HG03469 (cell line): ENCODE measurements around the gene FAM13B.
"Not testable (repeated sequence)": the region's sequence is repeated elsewhere in the genome, so short reads cannot be mapped to it uniquely, and the experiment has no call there.

ENCODE experiments used
- ATAC-seq: cut with Tn5 transposase; IDR thresholded peaks from one replicate; pipeline ENCODE4 v1.9.1; 2021; ENCODE audit warnings: mild to moderate bottlenecking, moderate library complexity, moderate number of reproducible peaks; ENCODE audit not compliant: unreplicated experiment

FAM13B gene

DNA sequence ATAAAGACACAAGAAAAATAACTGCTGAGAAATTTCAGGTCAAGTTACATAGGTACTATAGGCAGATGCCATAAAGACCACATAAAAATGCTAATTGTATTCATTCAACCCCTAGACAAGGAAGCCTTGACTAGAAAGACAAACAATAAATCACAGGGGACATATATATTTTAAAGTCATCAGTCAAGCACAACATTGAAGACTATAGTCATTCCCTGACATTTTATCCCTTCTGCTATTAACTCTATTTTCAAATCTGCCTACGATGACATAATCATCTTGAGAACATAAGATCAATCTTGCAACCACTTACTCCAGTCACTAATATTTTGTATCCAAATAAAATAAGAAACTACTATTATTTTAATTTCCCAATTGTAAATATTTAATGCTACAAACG lies 38.3 kb downstream of the FAM13B start:
- ATAC-seq: no peak

DNA sequence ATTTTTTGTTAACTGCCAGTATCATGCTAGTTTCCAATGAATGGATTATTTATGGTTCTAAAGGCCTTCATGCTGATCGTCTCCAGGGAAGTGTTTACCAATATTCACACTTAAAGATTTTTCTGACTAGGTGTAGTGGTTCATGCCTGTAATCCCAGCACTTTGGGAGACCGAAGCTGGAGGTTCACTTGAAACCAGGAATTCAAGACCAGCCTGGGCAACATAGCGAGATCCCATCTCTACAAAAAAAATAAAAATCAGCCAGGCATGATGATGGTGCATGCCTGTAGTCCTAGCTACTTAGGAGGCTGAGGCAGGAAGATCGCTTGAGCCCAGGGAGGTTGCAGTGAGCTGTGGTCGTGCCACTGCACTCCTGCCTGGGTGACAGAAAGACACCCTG lies 43.5 kb downstream of the FAM13B start:
- ATAC-seq: no peak

DNA sequence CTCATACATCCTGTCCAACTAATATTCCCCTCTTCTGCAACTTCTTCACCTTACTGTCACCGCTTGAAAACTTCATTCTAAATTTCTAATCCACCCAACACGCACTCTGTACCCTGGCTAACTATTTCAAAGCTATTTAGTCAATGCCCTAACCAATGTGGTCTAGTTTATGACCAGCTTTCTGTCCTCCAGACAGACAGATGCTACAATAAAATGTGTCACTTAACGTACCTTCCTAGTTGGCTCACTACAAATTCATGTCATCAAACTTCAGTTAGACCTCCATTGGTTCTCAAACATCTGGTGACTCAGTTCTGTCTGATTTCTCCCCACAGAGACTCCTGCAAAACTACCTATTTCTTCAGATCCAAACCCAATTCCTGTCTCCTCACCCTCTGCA lies 57.7 kb downstream of the FAM13B start:
- no peak for ATAC-seq

DNA sequence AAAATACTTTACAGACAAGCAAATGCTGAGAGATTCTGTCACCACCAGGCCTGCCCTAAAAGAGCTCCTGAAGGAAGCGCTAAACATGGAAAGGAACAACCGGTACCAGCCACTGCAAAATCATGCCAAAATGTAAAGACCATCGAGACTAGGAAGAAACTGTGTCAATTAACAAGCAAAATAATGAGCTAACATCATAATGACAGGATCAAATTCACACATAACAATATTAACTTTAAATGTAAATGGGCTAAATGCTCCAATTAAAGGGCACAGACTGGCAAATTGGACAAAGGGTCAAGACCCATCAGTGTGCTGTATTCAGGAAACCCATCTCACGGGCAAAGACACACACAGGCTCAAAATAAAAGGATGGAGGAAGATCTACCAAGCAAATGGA lies 62.5 kb downstream of the FAM13B start:
- not testable (repeated sequence) for ATAC-seq

DNA sequence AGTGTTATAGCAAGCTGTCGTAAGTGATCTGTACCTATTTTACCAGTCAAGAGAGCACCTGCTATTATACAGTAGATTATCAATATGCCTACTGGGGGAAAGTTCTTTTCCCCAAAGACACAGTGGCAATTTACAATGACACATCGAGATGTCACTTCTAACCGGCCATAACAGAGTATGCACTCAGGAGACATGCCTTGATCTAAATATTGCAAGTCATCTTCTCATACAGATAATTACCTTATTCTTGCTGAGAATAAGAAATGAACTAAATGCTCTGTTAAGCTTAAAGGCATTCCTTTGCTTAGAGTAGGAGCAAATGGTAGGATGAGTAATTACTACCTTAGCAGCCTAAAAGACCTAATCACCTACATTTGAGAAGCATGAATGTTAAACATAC lies 72.1 kb downstream of the FAM13B start:
- ATAC-seq: no peak

DNA sequence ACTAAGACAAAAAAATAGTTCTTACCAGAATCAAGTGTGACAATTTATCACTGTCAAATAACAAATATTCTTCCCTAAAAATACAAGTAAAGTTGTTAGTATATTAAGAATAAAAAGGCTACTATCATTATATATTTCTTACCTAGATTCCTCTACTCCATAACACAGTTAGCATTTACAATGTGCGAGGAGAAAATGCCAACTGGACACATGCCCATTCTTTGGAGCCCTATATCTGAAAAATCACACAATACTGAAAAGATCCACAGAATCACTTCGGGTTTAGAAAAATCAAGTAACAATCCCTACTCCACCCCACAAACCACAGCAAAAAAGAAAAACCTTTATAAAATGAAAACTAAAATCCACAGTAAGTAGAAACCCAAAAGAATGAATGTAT lies 72.7 kb downstream of the FAM13B start:
- no peak for ATAC-seq

DNA sequence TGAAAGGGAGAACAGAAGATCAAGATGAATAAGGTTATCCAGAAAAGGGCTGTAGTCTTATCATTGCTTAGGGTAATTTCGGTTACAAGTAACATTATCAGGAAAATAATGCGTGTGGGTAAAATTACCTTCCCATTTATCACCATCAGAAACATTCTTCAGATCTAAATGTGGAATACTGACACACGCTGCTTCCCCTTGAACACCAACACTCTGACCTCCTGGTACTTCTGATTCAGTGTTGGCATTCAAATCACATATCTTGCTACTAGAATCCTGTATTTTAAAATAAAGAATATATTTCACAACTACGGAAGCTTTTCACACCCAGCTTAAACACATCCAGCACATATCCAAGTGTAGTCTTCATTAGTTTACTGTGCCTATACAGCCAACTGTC lies 73.4 kb downstream of the FAM13B start:
- ATAC-seq: no peak

DNA sequence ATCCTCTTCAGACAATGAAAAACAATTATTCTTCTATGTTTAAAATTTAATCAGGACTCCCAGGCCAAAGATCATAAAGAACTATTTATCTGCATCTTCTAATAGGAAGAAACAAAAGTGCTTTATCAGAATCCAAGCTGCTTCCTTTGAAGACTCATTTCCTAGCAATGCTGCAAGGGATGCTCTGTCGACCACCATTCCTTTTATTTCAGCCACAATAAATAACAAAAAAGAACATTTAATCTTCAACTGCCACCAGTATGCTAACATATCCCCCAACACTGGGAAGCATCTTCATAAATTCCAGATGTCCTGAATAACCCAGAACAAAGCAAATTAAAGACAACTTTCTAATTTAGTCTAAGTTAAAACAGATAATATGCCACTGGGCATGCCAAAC lies 74.9 kb downstream of the FAM13B start:
- no peak for ATAC-seq

DNA sequence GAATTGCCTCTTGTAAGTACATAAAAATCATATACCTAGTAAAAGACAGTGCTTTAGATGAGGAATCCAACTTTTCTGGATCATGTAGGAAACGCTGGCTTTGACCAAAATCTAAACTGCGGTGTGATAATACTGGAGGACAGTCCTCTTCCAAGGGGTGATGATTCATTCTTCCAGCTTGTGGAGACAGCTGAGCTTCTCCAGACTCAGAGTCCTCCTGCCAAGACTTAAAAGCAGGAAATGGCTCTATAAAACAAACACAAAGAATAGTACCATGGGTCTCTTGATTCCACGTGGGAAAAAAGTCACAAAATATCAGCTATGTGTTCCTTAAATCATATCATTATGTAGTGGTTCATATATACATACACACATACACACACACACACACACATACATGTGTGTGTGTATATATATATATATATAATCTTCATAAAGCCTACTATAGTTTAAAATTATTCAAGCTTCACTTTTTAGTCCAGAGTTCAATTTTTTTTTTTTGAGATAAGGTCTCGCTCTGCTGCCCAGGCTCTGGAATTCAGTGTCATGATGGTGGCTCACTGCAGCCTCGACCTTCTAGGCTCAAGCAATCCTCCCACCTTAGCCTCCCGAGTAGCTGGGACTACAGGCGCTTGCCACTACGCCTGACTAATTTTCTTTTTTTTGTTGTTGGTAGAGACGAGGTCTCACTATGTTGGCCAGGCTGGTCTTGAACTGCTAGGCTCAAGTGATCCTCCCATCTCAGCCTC lies 78.6 kb downstream of the FAM13B start:
- no peak for ATAC-seq

DNA sequence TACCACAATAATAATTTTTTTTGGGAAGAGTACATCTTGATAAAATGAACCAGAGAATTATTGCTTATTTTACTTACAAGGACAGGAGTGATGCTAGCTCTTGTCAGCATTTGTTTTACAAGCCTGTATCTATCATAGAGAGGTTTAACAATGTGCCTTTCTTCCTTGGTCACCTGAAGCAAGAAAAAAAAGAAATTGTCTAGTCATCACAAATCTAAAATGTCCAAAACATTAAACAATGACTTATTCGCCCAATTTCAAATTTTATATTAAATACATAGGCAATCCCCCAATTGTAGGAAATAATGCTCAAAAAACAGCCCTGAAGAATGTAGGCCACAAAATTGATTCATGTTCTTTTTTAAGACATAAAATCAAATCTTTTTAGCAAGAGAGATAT lies 87.1 kb downstream of the FAM13B start:
- no peak for ATAC-seq

DNA sequence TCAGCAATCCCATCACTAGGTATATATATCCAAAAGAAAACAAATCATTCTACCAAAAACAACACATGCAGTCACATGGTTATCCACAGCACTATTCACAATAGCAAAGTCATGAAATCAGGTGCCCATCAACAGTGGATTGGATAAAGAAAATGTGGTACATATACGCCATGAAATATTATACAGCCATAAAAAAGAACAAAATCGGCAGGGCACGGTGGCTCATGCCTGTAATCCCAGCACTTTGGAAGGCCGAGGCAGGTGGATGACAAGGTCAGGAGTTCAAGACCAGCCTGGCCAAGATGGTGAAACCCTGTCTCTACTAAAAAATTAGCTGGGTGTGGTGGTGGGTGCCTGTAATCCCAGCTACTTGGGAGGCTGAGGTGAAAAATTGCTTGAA lies 88.6 kb downstream of the FAM13B start:
- not testable (repeated sequence) for ATAC-seq

DNA sequence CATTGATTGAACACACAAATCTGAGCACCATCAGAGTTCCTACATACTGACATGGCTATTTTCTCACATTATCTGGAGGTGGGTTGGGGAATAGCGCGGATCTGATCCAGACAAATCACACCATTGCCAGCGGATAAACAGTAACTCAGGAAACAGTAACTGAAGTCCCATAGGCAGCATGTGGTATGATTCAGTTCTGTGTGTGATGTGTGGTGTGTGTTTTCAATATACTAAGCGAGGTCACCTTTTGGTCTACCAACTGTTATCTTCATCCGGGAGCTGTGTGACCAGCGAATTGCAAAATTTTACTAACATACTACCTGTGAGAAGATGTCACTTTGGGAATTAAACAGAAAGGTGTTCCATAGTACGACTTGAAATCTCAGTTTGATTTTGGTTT lies 93.5 kb downstream of the FAM13B start:
- ATAC-seq: no peak

DNA sequence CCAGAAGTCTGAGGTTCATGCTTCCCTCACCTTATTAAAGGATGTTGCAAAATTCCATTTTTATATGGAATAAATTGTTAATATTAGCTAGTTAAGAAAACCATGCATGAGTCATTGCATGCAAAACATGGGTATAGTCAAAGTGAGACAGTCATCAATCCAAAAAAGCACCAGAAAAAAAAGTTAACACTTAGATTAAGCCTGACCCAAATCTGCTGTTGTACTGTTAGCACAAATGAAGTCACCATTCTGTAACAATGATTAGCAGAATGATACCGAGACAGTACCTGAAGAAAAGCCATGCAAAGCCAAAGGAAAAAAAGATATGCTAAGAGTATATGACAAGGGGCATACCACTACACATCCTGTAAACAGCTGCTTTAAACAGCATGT lies 94.1 kb downstream of the FAM13B start:
- ATAC-seq: no peak

DNA sequence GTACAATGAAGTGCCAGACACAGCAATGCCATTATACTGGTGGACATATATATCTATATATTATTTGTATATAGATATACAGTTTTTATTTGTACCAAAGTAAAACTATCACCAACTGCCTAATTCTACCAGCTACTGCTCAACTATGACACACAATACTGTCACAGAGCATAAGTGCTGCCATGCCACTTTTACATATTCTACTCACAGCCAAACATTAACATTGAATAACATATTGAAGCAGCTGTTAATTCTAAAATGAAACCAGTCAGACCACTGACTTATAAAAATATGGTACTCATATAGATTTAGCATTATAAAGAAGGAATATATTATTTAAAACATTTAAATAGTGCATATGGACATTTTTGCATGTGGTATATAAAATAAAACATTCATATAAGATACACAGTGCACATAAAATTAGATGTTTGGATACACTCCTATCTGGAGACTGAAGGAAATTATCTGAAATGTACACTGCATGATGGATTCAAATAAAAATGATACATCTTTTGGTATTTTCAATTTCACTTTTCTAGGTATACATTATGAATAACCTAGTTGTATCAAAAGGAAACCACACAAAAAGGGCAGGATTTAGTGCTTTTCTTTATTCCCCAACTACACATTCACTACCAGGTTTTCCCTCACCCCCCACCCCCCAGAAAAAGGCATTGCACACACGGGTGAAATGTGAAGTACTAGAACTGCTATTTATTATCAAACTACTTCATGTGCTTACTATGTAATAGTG lies 94.7 kb downstream of the FAM13B start:
- no peak for ATAC-seq

DNA sequence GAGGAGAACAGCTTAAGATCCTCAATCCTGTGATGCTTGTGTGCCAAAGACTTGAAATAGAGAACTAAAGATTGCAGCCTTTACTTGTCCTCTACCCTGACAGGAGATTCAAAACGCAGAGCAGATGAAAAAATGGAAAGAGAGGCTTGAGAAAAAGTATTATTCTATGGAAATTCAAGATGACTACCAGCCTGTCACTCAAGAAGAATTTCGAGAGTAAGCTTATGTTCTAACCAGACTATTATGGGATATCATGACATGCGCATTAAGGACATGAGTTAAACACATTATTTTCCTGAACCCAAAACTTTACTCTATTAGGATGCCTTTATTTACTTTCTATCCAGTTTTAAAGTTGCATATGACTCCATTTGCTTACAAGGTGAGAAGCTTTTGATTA lies 97.2 kb downstream of the FAM13B start:
- no peak for ATAC-seq

DNA sequence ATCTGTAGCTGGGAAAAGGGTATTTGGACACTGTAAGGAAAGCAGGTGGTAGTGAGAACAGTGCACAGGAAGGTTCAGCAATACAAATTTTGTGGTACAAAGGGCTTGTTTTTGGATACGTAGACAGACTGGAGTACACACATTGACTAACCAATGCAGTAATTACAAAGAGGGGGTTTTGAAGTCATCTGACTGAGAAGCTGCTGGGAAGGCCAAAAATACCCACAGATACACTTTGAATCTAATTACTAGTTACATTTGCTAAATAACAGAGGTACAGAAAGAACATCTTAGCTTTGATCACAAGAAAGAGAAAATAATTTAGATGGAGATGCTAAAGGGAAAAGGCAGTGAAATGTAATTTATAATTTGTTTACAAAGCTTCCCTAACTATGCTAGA lies 97.7 kb downstream of the FAM13B start:
- no peak for ATAC-seq

DNA sequence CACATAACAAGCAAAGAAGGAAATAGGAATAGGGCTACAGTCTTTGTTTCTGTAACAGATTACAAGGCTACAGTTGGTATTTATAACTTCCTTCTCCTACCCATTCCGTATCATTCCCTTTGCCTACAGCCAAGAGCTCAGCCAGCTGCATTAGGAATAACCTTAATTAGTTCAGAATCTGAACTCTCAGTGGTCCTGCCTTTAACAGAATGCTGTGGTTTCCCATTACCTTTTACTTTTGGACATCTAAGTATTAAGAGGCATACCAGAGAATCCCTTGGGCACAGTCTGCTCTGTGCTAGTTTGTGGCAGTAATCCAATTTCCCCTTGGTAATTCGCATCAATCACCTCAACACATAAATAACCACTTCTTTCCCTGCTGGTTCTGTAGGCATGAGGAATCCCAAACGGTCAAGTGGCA lies 99.4 kb downstream of the FAM13B start:
- no peak for ATAC-seq

DNA sequence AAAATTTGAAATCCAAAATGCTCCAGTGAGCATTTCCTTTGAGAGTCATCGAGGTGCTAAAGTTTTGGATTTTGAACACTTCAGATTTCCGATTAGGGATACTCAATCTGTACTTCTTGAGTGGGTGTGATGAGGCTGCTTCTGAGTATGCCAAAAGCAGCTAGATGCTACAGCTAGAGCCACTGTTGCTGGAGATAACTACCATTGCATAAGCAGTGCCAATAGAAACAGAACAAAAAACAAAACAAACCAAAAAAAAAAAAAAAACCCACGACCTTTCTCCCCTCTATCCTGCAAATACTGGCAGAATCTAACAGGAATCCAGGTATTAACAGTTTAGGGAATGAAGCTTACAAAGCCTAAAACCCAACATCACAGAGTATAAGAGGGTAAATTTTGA lies 100.1 kb downstream of the FAM13B start:
- ATAC-seq: no peak

DNA sequence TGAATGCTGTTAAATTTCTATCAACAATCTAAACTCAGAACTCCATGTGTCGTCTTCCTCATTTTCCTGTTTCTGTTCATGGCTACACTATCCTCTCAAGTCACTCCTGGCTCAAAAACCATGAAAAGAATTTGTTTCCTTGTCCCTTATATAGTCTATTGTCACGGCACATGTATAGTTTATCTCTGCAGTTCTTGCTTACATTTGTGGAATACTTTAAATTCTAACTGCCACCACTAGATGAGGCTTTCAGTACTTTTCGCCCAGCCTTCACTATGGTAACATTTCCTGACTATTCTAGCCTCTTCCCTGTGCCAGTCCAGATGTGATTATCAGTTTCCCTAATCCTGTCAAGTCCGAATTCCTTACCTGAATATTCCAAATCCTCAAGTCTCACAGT lies 109.0 kb downstream of the FAM13B start:
- no peak for ATAC-seq

DNA sequence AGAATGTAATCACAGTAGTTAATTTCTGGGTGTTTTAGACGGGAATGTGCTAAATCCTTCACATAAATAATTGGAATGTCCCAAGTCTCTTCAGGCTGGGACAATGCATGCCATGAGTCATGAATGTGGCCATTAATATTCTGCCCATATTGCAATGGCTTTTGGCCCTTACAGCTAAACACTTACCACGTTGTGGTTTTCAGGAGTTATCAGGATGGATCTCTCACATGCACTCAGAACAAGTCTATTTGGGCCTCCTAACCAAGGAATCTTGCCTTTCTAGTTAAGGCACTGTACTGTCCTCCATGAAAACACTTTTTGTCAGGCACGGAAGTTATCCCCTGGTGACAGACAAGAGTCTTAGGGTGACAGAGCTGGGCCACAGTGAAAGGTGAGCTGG lies 110.9 kb downstream of the FAM13B start:
- ATAC-seq: no peak

DNA sequence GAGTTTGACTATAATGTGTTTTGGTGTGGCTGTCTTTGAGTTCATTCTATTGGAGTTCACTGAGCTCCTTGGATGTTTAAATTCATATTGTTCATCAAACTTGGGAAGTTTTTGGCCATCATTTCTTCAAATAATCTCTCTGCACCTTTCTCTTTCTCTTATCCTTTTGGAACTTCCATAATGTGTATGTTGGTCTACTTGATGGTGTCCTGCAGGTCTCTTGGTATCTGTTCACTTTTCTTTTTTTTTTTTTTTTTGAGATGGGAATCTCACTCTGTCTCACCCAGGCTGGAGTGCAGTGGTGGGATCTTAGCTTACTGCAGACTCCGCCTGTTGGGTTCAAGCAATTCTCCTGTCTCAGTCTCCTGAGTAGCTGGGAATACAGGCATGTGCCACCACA lies 116.0 kb downstream of the FAM13B start:
- ATAC-seq: no peak

DNA sequence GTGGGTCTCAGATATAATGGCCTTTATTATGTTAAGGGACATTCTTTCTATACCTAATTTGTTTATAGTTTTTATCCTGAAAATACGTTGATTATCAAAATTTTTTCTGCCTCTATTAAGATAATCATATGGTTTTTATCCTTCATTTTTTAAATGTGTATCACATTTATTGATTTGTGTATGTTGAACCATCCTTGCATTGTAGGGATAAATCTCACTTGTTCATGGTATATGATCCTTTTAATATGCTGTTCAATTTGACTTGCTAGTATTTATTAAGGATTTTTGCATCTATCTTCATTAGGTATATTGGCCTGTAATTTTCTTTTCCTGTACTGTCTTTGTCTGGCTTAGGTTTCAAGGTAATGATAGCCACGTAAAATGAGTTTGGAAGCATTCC lies 118.1 kb downstream of the FAM13B start:
- no peak for ATAC-seq
